ENCODE measurements around the gene ZBTB42.

GRCh38 chr14:104805326-104805678 is 4.4 kb downstream of the ZBTB42 start:
- TF ChIP-seq, protein P1, sequence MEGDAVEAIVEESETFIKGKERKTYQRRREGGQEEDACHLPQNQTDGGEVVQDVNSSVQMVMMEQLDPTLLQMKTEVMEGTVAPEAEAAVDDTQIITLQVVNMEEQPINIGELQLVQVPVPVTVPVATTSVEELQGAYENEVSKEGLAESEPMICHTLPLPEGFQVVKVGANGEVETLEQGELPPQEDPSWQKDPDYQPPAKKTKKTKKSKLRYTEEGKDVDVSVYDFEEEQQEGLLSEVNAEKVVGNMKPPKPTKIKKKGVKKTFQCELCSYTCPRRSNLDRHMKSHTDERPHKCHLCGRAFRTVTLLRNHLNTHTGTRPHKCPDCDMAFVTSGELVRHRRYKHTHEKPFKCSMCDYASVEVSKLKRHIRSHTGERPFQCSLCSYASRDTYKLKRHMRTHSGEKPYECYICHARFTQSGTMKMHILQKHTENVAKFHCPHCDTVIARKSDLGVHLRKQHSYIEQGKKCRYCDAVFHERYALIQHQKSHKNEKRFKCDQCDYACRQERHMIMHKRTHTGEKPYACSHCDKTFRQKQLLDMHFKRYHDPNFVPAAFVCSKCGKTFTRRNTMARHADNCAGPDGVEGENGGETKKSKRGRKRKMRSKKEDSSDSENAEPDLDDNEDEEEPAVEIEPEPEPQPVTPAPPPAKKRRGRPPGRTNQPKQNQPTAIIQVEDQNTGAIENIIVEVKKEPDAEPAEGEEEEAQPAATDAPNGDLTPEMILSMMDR (IDR thresholded peaks at IDR 0.05), result no peak
- TF ChIP-seq POLR2A (IDR thresholded peaks at IDR 0.05) (no peak), POLR2AphosphoS5 (IDR thresholded peaks at IDR 0.05) (no peak)
